ENCODE results near the gene NAT16. TPM values are rescaled to one million over a fixed set of nuclear protein-coding genes. Genes with fewer than 3 reads are reported as not detected.

Gene NAT16
- total and polyA plus RNA-seq, 2 of the 8 experiments (the other 6 are each of a cell fraction or from before 2014, with no cell fraction given) = 0.26 to 0.84 TPM

DNA sequence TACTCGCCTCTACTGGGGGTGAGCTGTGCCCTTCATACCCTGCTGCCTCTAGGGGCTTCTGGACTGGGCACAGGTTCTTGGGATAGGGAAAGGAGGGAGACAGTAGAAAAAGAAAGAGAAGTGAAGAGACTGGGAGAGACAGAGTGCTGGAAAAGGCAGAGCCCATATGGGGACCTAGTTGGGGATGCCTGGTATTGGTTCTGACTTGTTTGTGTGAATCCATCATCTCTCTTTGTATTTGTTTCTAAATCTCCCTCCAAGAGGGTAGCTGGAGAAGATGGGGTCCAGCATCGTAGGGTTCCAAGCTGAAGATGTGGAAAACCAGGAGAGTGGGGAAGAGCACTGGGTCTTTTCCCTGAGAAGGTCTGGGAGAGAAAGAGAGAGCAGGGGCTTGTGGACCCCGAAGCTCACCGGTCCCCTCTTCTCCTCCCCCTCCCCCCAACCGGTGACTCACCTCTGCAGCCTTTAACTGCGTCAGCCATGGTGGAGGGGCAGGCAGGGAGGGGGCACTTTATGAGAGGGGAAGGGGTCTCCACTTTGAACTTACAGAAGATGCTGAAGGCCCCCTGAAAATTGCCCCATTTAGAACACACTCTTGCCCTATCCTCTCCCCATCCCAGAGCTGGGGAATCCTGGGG is 11.6 kb downstream of the NAT16 start:
- Histone ChIP-seq H4K5ac (ENCODE audit: insufficient read length, low read depth, low read length) (no peak overlapping the region), H3K9ac (replicated peaks in 1 of 4; ENCODE audit: extremely low read depth in 1 of 4, low read depth in 3 of 4, low read length in 3 of 4) (no peak overlapping the region), H3K27ac (ENCODE audit: low read depth, low read length) (no peak overlapping the region), H3K14ac (ENCODE audit: insufficient read length) (no peak overlapping the region), H2AK5ac (ENCODE audit: low read depth, low read length) (no peak overlapping the region), H3K18ac (ENCODE audit: extremely low read depth, low read length) (peak overlapping the region; percentile 92; the same call in 1 of the 2 replicates), H4K91ac (replicated peaks; ENCODE audit: insufficient read length, low read length) (peak overlapping the region; percentile 46), H2BK20ac (ENCODE audit: low read length) (peak overlapping the region; percentile 72; the same call in 1 of the 2 replicates), H3K4ac (replicated peaks; ENCODE audit: insufficient read length, low read depth, low read length) (no peak overlapping the region), H3K27me3 (replicated peaks in 1 of 4; ENCODE audit: control insufficient read depth in 3 of 4, extremely low read depth in 1 of 4, insufficient read depth in 3 of 4, low read length in 3 of 4) (peaks cover 50 to 92% (median 78%) of the 10 kb centered on the region in 4 experiments), H3K23ac (ENCODE audit: insufficient read length) (no peak overlapping the region), H4K20me1 (replicated peaks in 1 of 2; ENCODE audit: control insufficient read depth in 1 of 2, insufficient read depth in 2 of 2, low read length in 2 of 2) (peaks cover 7 to 16% of the 10 kb centered on the region in 2 experiments), H2AFZ (ENCODE audit: low read length) (no peak overlapping the region), H3K56ac (replicated peaks; ENCODE audit: insufficient read length, low read depth, low read length) (no peak overlapping the region), H3K4me1 (replicated peaks in 1 of 4; ENCODE audit: control insufficient read depth in 3 of 4, insufficient read depth in 4 of 4, low read length in 3 of 4) (peaks cover 11 to 83% (median 52%) of the 10 kb centered on the region in 4 experiments), H3K23me2 (ENCODE audit: low read depth, low read length) (peaks cover 43% of the 10 kb centered on the region), H2BK12ac (ENCODE audit: low read depth, low read length) (peak overlapping the region; percentile 99), H4K8ac (ENCODE audit: extremely low read depth, insufficient read depth, low read length) (no peak overlapping the region), H3K79me2 (ENCODE audit: control insufficient read depth in 1 of 2, insufficient read depth in 2 of 2, low read length in 2 of 2) (no peaks in the 10 kb centered on the region), H3K4me3 (ENCODE audit: extremely low read depth in 1 of 4, insufficient read depth in 2 of 4, low read depth in 3 of 4, low read length in 4 of 4) (peak overlapping the region in 1 of 4 experiments; percentile 63; a peak in 2 of 8 replicates), H3K36me3 (ENCODE audit: control insufficient read depth in 2 of 4, insufficient read depth in 4 of 4, low read length in 3 of 4) (no peaks in the 10 kb centered on the region), H2BK5ac (ENCODE audit: low read depth, low read length) (peak overlapping the region; percentile 83; the same call in 1 of the 2 replicates), H3K79me1 (ENCODE audit: low read depth, low read length) (no peaks in the 10 kb centered on the region), H2BK120ac (replicated peaks; ENCODE audit: low read depth, low read length) (peak overlapping the region; percentile 67), H3K4me2 (ENCODE audit: insufficient read depth in 1 of 2, low read depth in 2 of 2, low read length in 2 of 2) (peak overlapping the region; percentile 44 to 90), H2BK15ac (ENCODE audit: low read length) (no peak overlapping the region), H3K9me3 (ENCODE audit: insufficient read depth in 2 of 2, low read depth in 1 of 2, low read length in 1 of 2) (no peaks in the 10 kb centered on the region)
- DNase-seq (ENCODE audit: low read depth in 1 of 2, low spot score in 2 of 2) = no peak
- WGBS, 2 experiments (ENCODE audit: extremely low coverage in 1 of 2, insufficient coverage in 1 of 2, insufficient read length in 1 of 2, insufficient replicate concordance in 2 of 2, low coverage in 1 of 2, low lambda C conversion rate in 2 of 2, missing lambda C conversion rate in 1 of 2) = 17% methylated on average over 2 of the region's 6 CpGs; no CpG with 5 or more reads in 1 of the 2 experiments
- TF ChIP-seq CTBP2 (IDR thresholded peaks at IDR 0.05; ENCODE audit: borderline replicate concordance, insufficient read depth, insufficient read length, low read length) (peak; percentile 57), JUN (IDR thresholded peaks at IDR 0.05; ENCODE audit: low read depth, low read length) (peak; percentile 50; the same call in 1 of the 2 replicates), JUND (IDR thresholded peaks at IDR 0.05; ENCODE audit: low read length) (peak; percentile 88), TCF12 (IDR thresholded peaks at IDR 0.05; ENCODE audit: low read depth, low read length) (no peak), CEBPB (IDR thresholded peaks at IDR 0.05; ENCODE audit: low read depth, low read length) (no peak)
- POLR2A ChIA-PET (ENCODE audit: partially characterized antibody) = interaction anchor here (0.8 to 2.6 kb wide), 5 partner anchors 9 to 71 kb away, joined by 3 to 20 read pairs (median 3); no protein-coding TSS in a partner anchor
- CTCF ChIA-PET (ENCODE audit: partially characterized antibody) = interaction anchor here (0.6 to 5.7 kb wide), 13 partner anchors 9 to 277 kb away, joined by 3 to 46 read pairs (median 4); partner anchors contain the start of gene NAT16
- FAIRE-seq = no peak

Measured in H1 (cell line).